GM18511 (cell line): ENCODE results near the gene PCIF1.
"Not testable (repeated sequence)": the region's sequence is repeated elsewhere in the genome, so short reads cannot be mapped to it uniquely, and the experiment has no call there.

Experiments
- ATAC-seq: cut with Tn5 transposase; IDR thresholded peaks from one replicate; pipeline ENCODE4 v1.9.1; 2021; ENCODE audit warnings: mild to moderate bottlenecking, moderate library complexity; ENCODE audit not compliant: unreplicated experiment

Gene PCIF1

GRCh38 chr20:45921337-45922189 is 12.9 kb upstream of the PCIF1 start:
- ATAC-seq = no peak

GRCh38 chr20:45924391-45925261 is 9.9 kb upstream of the PCIF1 start:
- no peak for ATAC-seq

DNA sequence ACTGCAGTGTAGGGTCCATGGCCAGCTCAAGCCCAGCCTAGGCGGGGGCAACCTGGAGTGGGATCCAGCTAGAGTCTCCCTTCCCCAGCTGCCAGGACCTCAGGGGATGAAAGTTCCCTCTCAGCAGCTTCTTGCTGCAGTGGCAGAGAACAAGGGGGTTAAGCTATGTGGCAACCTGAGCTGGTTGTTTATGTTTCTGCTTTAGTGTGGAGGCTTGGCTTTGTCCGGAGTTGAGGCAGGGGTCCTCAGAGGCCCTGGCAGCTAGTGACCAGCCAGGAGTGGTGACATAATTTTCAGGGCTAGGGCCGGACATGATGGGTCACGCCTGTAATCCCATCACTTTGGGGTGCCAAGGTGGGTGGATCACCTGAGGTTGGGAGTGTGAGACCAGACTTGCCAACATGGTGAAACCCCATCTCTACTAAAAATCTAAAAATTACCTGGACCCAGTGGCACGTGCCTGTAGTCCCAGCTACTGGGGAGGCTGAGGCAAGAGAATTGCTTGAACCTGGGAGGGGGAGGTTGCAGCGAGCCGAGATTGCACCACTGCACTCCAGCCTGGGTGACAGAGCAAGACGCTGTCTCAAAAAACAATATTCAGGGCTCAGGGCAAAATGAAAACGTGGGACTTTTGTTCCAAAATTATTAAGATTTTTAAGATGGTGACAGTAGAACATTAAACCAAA is 8.5 kb upstream of the PCIF1 start:
- ATAC-seq = no peak

- no peak for ATAC-seq
Observed at GRCh38 chr20:45926731-45927070, 7.8 kb upstream of the PCIF1 start.

DNA sequence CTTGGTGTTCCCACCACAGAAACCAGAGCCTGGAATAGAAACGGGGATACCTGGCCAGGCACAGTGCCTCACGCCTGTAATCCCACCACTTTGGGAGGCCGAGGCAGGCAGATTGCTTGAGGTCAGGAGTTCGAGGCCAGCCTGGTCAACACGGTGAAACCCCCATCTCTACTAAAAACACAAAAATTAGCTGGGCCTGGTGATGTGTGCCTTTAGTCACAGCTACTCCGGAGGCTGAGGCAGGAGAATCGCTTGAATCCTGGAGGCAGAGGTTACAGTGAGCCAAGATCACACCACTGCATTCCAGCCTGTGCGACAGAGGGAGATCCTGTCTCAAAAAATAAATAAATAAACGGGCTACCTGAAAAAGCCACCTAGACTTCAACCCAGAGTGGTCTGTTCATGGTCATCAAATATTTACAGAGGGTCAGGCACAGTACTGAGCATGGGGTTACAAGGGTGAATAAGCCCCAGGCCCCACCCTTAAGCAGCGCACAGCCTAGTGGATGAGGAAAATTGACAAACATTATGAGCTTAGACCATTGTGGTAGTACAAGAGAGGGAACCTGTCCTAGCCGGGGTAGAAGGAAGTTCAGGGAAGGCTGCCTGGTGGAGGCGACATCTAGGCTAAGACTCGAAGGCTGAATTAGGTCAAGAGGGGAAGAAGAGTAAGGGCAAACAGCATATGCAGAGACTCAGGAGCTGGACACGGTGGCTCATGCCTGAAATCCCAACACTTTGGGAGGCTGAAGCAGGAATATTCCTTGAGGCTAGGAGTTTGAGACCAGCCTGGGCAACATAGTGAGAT is 7.2 kb upstream of the PCIF1 start:
- no peak for ATAC-seq

DNA sequence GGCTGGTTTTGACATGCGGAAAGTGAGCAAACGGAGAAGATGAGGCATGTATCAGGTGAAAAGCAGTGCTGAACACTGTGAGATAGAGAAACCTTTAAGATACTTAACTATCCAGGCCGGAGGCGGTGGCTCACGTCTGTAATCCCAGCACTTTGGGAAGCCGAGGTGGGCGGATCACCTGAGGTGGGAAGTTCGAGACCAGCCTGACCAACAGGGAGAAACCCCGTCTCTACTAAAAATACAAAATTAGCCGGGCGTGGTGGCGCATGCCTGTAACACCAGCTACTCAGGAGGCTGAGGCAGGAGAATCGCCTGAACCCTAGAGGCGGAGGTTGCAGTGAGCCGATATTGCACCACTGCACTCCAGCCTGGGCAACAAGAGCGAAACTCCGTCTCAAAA is 2.8 kb upstream of the PCIF1 start:
- ATAC-seq = not testable (repeated sequence)

- no peak for ATAC-seq
Observed at GRCh38 chr20:45933266-45934045, 1.0 kb upstream of the PCIF1 start.

DNA sequence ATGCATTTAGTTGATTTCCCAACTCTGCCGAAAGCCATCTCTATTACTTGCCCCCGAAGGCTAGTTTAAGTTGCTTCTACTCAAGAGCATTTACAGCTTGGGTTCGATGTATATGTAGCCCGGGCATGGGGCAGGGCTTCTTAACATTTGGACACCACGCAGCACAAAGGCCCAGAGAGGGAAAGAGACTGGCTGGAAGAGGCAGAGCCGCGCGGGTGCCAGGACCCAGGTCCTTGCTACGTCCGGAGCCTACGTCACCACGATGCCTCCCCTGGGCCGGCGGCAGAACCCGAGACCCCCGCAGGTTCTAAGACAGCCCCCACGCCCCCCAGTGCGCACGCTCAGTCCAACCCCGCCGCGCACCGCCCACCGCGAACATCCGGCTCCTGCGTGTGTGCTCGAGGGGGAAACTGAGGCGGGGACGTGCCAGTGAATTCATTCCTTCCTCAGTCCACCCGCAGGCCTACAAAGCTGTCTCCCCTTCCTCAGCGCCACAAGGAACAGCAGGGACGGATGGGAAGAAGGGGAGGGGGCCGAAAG is 367 bp upstream of the PCIF1 start:
- peak; percentile 29 for ATAC-seq

DNA sequence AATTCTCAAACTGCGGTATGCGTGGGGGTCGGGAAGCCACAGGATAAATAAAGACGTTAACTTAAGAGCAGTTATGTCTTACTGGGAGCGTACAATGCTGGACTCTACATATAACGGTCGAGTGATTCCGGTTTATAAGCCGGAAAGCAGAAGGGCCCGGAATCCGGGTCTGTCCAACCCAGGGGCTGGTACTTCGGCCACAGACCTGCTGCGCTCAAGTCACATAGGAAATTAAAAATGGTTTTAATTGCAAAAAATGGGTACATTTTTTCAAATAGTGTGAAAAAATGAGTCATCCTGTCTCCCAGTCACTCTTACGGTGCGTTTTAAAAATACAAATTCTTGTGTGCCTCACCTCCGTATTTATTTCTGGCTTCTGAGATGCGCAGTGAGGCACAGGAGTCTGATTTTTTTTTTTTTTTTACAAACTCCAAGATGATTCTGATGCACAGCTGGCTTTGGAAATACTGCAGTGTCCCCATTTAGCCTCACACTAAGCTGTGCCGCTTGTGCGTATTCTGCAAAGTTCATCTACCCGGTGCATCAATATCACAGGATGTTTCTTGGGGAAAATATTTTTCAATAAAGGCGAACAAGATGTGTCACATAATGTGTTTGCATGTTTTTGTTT is 1.0 kb downstream of the PCIF1 start:
- ATAC-seq = peak; percentile 21

GRCh38 chr20:45937765-45938164 is 3.3 kb downstream of the PCIF1 start:
- no peak for ATAC-seq

GRCh38 chr20:45938727-45939438 is 4.4 kb downstream of the PCIF1 start:
- no peak for ATAC-seq

GRCh38 chr20:45940053-45940452 is 5.6 kb downstream of the PCIF1 start:
- no peak for ATAC-seq

DNA sequence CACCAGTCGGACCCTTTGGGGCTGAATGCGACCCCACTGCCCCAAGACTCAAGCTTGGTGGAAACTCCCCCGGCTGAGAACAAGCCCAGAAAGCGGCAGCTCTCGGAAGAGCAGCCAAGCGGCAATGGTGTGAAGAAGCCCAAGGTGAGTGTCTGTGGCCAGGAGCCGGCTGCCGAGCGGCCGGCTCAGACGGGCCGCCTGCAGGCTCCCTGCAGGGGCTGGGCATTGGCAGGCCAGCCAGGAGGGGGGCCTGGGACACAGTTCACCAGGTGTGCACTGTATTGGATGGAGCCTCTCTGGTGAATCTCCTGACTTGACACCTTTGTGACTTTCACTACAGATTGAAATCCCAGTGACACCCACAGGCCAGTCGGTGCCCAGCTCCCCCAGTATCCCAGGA is 6.0 kb downstream of the PCIF1 start:
- ATAC-seq = no peak

GRCh38 chr20:45943613-45944012 is 9.1 kb downstream of the PCIF1 start:
- no peak for ATAC-seq

GRCh38 chr20:45944151-45944964 is 9.9 kb downstream of the PCIF1 start:
- ATAC-seq = no peak

GRCh38 chr20:45944965-45945677 is 10.6 kb downstream of the PCIF1 start:
- ATAC-seq = no peak

DNA sequence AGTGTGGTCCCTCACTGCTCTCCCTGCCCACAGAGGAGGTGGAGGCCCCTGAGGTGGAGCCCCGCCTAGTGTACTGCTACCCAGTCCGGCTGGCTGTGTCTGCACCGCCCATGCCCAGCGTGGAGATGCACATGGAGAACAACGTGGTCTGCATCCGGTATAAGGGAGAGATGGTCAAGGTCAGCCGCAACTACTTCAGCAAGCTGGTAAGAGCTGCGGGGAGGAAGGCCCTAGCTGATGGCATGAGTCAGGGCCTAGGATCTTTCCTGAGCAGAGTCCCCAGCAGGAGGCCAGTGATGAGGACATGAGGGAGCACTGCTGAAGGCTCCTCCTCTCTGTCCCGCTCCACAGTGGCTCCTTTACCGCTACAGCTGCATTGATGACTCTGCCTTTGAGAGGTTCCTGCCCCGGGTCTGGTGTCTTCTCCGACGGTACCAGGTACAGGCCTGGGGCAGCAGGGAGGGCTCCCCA is 11.2 kb downstream of the PCIF1 start:
- ATAC-seq = no peak
